ENCODE measurements around the gene DEPDC5. TPM values are rescaled to one million over a fixed set of nuclear protein-coding genes. Genes with fewer than 3 reads are reported as not detected.

The DEPDC5 gene
- total RNA-seq, 2 donors from 2014 or later = 31.9 to 43.2 TPM

DNA sequence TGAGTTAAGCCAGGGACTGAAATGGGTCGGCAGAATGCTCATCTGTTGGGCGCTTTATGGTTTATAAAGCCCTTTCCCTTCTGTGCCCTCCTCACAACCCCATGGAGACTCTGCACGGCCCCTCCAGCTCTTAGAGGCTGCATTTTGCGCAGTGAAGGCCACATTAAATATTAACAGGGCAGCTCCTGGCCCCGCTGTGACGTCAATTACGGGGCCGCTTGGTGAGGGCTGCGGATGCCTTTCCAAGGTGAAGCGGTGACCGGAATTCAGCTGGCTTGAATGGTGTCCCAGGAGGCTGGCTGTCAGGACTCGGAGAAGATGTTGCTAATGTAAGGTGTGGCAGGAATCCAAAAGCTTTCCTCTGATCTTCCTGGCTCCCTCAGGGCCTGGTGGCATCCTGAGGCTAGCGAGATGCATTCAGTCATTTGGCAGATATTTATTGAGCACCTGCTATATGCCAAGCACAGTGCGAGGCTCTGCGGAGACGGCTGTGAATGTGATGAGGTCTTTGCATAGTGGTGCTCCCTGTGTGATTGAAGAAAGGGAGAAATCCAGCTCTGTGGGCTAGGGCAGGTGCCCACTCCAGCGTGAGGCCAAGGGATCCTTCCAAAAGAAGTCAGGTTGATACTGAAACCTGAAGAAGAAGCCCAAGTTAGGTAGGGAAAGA, 180.1 kb downstream of the DEPDC5 start:
- Histone ChIP-seq H3K9me3 (ENCODE audit: control insufficient read depth, low read length) (no peaks in the 10 kb centered on the region), H3K27me3 (ENCODE audit: control insufficient read depth, insufficient read depth, low read length, poor library complexity, severe bottlenecking) (no peaks in the 10 kb centered on the region), H3K4me3 (ENCODE audit: low read length) (no peak overlapping the region), H3K27ac (ENCODE audit: low read depth, low read length) (no peak overlapping the region), H3K4me1 (ENCODE audit: control insufficient read depth, insufficient read depth, low read length) (no peaks in the 10 kb centered on the region), H3K36me3 (ENCODE audit: control insufficient read depth, insufficient read depth, low read length) (no peaks in the 10 kb centered on the region), H3K9ac (ENCODE audit: extremely low read depth, low read length, poor library complexity, severe bottlenecking) (no peak overlapping the region)
- H3K4me1 Mint-ChIP-seq = peaks cover 3% of the 10 kb centered on the region
- DNase-seq = no peak
- 94 to 98% methylated on average over 16 to 17 of the region's 17 CpGs for WGBS, 2 experiments (ENCODE audit: insufficient coverage in 1 of 2, insufficient read length in 1 of 2)
- no peaks in the 10 kb centered on the region for H3K27me3 Mint-ChIP-seq (ENCODE audit: insufficient read depth)
- no peaks in the 10 kb centered on the region for H3K9me3 Mint-ChIP-seq
- TF ChIP-seq, protein P1, sequence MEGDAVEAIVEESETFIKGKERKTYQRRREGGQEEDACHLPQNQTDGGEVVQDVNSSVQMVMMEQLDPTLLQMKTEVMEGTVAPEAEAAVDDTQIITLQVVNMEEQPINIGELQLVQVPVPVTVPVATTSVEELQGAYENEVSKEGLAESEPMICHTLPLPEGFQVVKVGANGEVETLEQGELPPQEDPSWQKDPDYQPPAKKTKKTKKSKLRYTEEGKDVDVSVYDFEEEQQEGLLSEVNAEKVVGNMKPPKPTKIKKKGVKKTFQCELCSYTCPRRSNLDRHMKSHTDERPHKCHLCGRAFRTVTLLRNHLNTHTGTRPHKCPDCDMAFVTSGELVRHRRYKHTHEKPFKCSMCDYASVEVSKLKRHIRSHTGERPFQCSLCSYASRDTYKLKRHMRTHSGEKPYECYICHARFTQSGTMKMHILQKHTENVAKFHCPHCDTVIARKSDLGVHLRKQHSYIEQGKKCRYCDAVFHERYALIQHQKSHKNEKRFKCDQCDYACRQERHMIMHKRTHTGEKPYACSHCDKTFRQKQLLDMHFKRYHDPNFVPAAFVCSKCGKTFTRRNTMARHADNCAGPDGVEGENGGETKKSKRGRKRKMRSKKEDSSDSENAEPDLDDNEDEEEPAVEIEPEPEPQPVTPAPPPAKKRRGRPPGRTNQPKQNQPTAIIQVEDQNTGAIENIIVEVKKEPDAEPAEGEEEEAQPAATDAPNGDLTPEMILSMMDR (conservative IDR thresholded peaks at IDR 0.05) = no peak
- H3K27ac Mint-ChIP-seq = no peak overlapping the region
- no peak overlapping the region for H3K4me3 Mint-ChIP-seq
- no peaks in the 10 kb centered on the region for H3K36me3 Mint-ChIP-seq (ENCODE audit: low read depth)

DNA sequence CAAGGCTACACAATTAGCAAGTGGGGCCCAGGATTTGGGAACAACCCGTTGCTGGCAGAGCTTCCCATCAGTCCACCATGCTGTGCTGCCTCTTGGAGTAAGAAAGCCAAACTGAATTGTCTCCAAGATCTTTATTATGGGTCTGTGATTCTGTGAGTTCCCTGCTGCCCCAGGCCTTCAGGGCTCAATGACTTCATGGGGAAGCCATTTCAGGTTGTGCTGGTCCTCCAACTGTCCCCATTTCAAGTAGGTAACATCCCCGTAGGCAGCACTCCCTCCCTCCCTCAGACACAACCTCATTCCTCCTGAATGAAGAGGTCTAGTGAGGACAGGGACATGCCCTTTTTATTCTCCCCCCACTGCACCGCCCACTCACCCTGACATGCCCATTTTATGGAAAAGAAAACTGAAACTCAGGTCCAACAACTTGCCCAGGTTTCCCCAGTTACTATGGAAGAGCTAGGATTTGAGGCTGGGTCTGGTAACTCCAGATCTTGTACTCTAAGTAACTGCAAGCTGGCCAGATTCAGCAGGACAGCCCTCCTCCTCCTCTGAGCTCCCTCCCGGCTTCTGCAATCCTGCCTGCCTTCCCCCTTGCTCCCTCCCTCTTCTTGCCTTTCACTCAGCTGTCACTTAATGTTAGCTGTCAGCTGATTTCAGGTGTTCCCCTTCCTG, 182.3 kb downstream of the DEPDC5 start:
- no peak for DNase-seq
- Mint-ChIP-seq H3K27me3 (ENCODE audit: insufficient read depth) (no peaks in the 10 kb centered on the region), H3K36me3 (ENCODE audit: low read depth) (no peaks in the 10 kb centered on the region), H3K27ac (no peak overlapping the region), H3K9me3 (no peaks in the 10 kb centered on the region), H3K4me3 (no peak overlapping the region), H3K4me1 (peaks cover 3% of the 10 kb centered on the region)
- Histone ChIP-seq H3K9me3 (ENCODE audit: control insufficient read depth, low read length) (no peaks in the 10 kb centered on the region), H3K27me3 (ENCODE audit: control insufficient read depth, insufficient read depth, low read length, poor library complexity, severe bottlenecking) (no peaks in the 10 kb centered on the region), H3K27ac (ENCODE audit: low read depth, low read length) (no peak overlapping the region), H3K36me3 (ENCODE audit: control insufficient read depth, insufficient read depth, low read length) (no peaks in the 10 kb centered on the region), H3K4me1 (ENCODE audit: control insufficient read depth, insufficient read depth, low read length) (no peaks in the 10 kb centered on the region), H3K9ac (ENCODE audit: extremely low read depth, low read length, poor library complexity, severe bottlenecking) (no peak overlapping the region), H3K4me3 (ENCODE audit: low read length) (no peak overlapping the region)
- TF ChIP-seq, protein P1 (conservative IDR thresholded peaks at IDR 0.05) = no peak
- WGBS, 2 experiments (ENCODE audit: insufficient coverage in 1 of 2, insufficient read length in 1 of 2) = 75 to 81% methylated on average over 3 to 4 of the region's 4 CpGs

DNA sequence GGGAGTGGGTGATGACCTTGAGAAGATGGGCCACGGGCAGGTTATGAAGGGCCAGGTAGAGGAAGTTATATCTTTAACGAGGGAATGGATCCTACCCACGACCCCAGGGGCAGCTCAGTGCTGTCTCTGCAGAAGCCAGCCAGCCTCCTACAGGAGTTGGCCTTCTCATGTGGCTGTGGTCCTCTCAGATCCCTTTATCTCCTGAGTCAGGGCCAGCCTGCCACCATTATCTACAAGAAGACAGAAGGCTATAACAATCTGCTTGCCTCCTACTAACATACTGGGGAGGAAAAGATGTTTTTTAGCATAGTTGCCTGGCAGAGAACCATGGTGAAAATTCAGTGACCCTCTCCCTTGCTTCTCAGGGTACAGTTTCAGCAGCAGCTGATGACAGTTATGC, 183.5 kb downstream of the DEPDC5 start:
- TF ChIP-seq, protein P1 (conservative IDR thresholded peaks at IDR 0.05) = no peak
- Histone ChIP-seq H3K27me3 (ENCODE audit: control insufficient read depth, insufficient read depth, low read length, poor library complexity, severe bottlenecking) (no peaks in the 10 kb centered on the region), H3K36me3 (ENCODE audit: control insufficient read depth, insufficient read depth, low read length) (no peaks in the 10 kb centered on the region), H3K9me3 (ENCODE audit: control insufficient read depth, low read length) (no peaks in the 10 kb centered on the region), H3K4me1 (ENCODE audit: control insufficient read depth, insufficient read depth, low read length) (no peaks in the 10 kb centered on the region), H3K27ac (ENCODE audit: low read depth, low read length) (no peak overlapping the region), H3K9ac (ENCODE audit: extremely low read depth, low read length, poor library complexity, severe bottlenecking) (no peak overlapping the region), H3K4me3 (ENCODE audit: low read length) (no peak overlapping the region)
- Mint-ChIP-seq H3K27ac (no peak overlapping the region), H3K27me3 (ENCODE audit: insufficient read depth) (peaks cover 2% of the 10 kb centered on the region), H3K4me3 (no peak overlapping the region), H3K4me1 (peaks cover 3% of the 10 kb centered on the region), H3K9me3 (no peaks in the 10 kb centered on the region), H3K36me3 (ENCODE audit: low read depth) (no peaks in the 10 kb centered on the region)
- DNase-seq = no peak
- WGBS, 2 experiments (ENCODE audit: insufficient coverage in 1 of 2, insufficient read length in 1 of 2) = 75% methylated on average over 3 of the region's 3 CpGs; no CpG with 5 or more reads in 1 of the 2 experiments
